Measurements from ENCODE around the gene TNIK.
A peak's percentile ranks its signal among the peaks of the same experiment; 100 is the strongest.

TNIK gene

DNA sequence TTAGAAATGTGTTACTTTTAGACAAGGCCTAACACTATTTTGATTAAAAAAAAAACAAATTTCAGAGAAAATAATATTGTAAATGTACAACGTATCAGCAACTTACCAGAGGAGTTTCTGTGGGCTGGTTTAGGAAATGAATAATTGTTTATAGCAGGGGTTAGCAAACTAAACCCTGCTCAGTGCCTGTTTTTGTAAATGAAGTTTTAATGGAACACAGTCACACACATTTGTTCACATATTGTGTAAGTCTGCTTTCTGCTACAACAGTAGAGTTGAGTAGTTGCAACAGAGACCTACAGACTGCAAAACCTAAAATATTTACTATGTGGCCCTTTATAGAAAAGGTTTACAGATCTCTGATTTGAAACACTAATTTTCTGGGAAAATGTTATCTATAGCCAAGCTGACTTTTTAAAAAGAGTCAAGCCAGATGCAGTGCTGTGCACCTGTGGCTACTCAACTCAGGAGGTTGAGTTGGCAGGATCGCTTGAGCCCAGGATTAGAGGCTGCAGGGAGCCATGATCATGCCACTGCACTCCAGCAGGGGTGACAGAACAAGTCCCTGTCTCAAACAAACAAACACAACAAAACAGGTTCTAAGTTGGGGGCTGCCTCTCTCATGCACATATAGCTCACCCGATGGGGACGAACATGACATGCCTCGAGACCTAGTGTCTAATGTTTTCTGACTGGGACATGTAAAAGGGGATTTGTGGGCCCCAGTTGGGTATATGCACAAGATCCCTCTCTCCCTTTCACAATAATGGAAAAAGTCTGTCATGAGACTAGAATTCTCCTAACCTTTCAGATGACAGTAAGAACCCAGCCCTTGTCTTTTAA, 182.5 kb downstream of the TNIK start:
- DNase-seq = no peak

DNA sequence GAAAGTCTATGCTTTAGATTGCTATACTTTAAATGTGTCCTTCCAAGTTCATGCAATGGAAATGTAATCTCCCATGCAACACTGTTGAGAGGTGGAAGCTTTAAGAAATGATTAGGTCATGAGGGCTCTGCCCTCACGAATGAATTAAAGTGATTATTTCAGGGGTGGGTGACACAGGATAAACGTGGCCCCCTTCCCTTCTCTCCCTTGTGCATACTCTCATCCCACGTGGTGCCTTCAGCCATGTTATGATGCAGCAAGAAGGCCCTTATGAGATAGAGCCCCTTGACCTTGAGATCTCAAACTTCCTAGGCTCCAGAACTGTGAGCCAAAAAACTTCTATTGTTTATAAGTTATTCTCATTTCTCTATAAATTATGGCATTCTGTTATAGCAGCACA, 183.3 kb downstream of the TNIK start:
- DNase-seq = no peak

DNA sequence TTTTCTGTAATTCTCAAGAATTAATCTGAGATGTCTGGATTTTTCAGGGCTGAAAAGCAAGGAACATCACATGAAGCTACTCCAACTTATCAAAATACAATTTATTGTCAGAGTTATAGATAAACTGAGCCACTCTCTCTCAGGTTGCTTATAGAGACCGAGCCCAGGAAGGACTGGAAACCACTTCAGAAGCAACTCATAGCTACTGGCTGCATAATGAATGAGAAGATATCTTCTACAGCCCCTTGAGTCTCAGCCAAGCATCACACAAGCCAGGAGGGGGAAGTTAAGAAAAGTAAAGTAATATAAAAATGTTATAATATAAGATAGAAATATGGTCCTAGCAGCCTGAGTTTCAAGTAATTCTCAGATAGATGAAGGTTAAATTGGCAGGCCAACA, 186.0 kb downstream of the TNIK start:
- no peak for DNase-seq

DNA sequence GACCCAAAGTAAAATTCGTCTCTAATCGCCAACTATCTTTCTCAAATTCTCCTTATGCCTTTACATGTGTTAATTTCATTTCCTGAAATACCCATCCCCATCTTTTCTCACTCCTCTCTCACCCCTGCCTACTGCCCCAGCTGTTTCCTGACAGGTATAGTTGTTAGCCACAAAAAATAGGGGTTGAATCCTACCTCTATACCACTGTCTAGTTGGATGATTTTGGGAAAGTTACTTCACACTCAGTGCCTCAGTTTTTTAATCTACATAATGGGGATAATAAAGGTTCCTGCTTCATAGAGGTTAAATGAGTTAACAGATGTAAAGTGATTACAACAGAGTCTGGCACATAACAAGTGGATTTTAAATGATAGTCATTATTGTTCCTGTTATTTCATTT, 189.7 kb downstream of the TNIK start:
- no peak for DNase-seq

DNA sequence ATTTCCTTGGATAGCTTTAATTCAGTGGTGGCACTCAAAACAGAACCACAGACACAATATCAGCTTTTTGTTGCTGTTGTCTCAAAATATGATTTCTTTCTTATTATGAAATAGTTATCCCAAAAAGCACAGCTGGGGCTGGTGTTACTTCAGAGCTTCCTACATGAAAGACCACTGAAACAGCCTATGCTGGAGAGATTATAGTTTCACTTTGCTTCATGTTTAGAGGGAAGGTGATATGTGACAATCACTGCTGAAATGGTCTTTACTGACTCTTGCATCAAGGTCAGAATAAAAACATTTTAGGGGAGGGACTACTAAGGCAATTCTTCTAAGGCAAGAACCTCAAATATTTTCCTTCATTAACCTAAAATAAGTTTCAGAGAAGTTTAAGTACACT, 190.7 kb downstream of the TNIK start:
- DNase-seq = no peak

DNA sequence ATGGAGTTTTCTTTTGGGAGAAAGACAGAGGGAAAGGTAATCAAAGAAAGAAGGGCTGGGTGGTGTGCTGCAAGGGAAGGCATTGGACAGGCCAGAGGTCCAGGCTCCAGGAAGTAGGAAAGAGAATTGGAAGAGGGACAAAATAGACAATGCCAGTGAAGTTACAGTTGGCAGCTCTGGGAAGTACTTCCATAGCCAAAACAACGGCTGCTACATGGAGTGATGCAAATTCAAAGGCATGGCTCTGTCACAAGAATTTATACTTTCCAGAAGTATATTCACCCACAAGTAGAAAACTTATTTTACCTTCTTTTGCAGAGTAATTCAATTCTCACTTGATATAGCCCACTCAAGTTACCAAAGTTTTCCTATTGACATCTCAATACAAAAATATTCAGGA, 191.5 kb downstream of the TNIK start:
- DNase-seq = no peak

DNA sequence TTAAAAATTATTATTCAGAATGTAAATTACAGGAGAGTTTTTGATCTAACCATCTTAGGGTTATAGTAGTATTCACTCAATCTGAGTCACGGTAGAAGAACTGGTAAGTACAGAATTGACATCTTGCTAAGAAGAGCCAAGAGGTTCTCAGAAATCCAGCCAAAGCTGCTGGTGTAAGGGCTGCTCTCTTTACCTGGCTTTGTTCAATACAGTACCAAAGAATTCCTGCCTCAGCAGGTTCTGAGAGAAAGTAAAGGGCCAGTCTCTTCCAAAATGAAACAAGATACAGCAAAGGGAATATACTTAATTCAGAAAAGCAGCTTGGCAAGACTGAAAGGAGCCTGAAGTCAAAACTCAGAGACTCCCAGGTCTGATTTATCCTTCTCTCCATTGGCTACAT, 193.1 kb downstream of the TNIK start:
- no peak for DNase-seq

DNA sequence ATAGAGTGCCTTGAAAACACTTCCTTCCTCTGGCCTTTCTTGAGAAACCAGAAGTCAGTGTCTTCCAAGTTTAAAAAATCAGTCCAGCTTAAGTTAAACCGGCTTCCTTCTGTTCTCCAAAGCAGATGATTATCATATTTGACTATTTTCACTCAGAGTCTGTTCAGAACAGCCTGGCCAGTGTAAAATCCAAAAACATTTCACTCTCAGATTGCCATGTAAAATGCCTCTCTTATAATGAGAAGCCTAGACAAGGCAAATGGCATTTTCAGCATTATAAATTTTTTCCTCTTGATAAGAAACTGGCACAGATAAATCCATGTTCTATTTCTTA, 193.5 kb downstream of the TNIK start:
- no peak for DNase-seq

DNA sequence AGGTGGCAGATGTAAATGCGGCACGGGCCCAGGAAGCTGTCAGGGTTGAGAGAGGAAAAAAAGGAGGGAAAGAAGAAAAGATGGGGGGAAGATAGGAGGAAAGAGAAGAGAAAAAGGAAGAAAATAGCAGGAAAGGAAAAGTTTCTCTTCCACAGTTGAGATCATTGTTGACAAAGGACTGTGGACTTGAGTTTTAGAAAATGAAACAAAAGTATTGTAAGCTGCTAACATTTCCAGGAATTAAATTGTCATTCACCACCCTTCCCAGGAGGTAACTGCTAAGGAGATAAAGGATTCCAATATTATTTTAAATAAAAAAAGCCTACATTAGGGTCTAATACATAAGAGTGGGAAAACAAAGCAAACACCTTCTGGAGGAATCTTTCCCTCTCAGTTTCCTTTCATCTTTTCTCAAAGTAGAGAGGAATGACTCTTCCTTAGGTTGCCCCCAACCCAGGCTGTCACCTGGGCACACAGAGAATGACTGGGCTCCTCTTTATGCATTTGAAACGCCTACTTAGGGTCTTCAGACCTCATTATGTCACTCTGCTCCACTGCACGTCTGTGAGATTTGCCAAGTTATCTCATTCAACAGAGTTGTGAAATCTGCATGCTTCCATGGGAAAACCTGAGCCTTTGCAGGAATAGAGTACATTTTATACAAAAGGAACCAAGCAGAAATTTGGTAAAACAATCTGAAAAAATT, 194.0 kb downstream of the TNIK start:
- no peak for DNase-seq

DNA sequence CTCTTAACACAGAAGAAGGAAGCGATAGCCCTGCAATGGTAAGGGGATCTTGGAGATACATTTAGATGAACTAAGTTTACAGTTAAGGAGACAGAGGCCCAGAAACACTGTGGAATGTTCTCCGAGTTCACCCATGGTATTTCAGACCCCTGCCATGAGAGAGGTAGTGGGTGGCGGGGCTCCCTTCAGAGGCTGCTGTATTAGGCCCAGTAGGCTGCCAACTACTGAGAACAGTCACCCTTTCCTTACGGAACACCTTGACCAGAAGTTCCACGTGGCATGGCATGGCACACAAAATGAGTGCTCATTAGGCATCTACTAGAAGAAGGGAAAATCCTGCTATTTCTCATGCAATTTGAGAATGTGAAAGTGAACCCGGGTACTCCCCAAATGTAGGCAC, 195.4 kb downstream of the TNIK start:
- DNase-seq = no peak

DNA sequence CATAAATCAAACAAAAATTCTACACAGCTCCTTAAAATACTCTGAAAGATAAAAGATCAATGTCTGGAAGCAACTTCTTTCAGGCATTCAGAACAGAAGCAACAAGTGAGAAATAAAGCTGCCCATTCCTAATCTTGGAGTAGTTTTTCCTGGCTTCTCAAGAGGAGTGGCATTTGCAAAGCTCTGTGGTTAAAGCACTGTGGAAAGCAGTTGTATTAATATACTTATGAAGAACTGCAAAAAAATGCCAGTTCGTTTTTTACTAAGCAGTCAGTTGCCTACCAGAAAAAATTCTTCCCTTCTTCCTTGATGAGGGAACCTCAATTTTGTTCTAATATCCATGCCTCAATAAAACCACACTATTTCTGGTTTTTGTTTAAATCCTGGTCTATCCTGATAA, 197.8 kb downstream of the TNIK start:
- DNase-seq = peak; percentile 39

DNA sequence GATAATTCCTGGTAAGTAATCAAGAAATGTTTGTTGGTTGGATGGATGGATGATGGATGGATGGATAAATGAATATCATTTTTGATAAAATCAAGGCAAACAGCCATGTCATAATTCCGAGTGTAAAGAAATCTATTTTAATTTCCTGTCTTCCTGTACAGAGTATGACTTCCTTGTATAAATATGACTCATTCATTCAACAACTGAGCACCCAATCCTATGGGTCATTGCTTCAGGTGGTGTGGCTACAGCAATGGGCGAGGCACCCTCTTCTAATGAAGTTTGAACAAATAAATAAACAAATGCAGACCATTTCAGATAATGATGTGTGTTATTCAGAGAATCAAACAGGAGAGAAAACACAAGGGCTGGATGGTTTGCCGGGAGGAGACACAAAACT, 198.7 kb downstream of the TNIK start:
- no peak for DNase-seq

DNA sequence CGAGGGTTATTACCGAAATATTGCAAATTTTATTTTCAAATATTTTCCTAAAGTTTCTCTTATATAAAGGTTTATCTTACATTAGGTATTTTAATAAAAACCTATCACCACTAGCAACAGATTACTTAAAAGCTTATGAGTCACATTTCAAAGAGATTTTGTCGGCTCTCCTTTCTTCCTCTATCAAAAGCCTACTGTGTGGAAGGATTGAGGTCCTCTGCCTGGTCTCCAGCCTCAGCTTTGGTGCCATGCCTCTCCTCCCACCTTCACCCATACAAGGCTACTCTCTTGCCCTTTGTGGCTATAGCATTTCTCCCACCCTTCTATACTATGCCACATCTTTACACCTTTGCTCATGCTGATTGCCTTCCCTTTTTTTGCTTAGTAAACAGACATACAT, 199.3 kb downstream of the TNIK start:
- no peak for DNase-seq

DNA sequence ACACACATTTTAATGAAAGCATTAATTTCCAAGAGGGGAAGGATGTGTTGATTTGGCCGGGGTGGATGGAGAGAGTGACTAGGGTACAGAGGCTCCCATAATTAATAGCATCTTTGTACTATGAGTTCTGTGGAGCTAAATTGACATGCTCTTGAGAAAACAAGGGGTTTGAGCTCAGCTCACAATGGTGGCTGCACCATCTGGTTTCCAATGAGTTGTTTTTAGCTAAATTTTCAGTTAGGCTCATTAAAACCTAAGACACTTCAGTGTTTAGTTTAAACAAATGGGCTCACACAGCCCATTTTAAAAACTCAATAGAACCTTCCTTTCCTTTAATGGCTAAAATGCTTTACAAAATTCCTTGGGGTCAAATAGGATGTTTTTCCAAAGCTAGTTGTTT, 199.7 kb downstream of the TNIK start:
- no peak for DNase-seq

DNA sequence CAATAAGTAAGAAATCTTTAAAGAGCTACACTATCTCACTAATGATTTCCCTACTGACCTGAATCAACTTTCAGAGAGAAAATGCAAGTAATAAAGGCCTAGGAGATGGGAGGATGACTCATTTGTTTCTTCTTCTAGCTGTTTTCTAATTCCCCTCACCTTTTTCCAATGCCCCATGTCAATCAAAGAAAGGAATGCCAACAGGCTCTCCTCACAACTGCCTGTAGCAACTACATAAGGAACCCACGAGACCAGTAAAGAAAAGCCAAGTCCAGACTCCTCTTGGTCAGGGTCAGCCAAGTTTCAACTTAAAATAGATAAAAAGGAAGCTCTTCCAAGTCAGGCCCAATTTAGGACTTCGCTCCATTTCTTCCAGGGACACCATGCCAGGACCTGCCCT, 201.9 kb downstream of the TNIK start:
- DNase-seq = peak; percentile 16

DNA sequence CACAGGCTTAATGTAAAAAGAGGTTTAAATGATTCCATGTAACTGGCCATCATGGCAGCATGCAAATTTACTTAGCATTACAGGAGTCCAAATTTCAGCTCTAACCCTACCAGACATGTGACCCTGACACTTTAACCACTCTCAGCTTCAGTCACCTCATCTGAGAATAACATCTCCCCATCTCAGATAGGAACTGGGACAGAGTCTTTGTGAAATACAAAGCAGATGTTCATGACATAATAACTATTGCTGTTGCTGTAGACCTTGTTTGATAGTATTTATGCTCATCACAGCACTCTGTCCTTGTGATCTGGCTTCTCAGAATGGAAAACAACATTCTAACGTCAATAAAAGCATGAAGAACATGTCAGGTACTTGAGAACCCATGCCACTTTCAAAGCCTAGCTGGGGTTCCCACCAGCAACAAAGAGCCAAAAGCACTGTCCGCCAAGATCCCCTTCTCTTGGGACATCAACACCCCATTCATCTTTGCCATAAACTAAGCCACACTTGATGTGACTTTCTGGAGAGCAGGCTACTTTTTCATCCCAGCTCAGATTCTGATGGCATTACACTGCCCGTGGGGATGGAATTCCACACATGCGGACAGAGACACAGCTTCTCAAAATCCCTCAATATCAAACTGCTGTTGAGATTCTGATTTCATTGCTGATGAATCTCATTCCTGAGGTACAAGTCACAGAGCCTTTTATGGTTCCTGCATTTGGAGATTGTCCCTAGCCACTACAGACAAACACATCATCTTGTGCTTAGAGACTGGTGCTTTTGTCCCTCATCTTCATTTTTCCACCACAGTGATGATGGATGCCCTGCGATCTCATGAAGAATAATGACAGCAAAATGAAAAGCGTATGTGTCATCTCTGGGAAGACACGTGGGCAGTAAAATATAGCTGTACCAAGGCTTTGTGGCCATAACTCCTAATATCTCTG, 202.7 kb downstream of the TNIK start:
- peak; percentile 81 for DNase-seq

DNA sequence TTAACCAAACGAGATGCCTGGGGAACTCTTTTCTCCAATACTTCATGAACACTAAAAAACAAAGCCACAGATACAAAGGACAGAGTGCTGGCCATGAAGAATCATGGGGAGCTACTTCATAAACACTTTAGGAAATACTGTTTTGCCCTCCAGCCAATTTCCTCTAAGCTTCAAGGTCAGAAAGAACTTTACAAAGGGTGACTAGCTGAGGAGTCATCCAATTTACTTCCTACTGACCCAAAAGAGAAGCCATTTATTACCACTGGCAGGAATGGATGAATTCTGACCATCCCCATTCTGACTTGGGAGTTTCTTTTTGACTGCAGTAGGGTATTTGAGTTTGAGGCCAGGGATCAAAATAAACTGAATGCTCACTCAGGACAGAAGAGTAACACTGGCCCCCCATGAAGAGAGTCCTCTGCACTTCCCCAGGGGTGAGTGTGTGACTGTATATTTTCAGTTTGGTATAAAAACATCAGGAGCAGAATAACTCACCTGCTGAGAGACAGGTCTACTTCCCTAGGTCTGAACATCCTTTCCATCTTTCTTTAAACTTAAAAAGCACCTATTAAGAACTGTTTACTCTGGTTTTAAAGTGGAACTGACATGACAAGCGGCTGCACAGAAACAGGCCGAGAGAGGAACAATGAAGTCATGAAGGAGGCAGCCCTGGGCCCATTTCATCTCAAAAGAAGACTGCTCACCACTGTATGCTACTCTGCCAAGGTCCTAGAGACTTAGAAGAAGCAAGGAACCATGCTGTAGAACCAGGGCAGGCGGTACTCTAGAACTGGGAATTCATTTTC, 203.6 kb downstream of the TNIK start:
- no peak for DNase-seq

DNA sequence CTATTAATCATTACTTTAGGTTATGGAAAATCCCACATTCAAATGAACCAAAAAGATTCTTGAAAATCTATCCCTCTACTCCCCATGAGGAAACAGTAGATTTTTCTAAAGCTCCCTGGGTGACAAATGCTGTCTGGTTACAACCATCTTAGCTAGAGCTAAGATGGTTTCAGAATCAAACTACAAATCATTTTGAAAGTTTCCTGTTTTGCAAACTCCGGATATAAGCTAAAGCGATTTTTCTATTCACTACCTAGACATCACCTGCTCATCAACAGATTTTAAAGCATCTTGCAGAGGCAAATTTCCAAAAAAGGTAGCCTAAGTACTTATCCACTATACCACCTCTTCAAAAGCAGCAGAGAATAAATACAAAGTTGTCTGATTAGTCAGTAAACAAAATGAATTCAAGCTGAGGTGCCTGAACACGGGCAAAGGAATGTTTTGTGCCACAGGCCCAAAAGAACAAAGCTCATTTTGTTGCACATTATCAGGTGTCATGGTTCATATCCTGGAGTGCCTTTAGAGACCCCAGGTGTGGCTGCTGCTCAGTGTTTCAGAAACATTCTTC, 204.9 kb downstream of the TNIK start:
- no peak for DNase-seq

DNA sequence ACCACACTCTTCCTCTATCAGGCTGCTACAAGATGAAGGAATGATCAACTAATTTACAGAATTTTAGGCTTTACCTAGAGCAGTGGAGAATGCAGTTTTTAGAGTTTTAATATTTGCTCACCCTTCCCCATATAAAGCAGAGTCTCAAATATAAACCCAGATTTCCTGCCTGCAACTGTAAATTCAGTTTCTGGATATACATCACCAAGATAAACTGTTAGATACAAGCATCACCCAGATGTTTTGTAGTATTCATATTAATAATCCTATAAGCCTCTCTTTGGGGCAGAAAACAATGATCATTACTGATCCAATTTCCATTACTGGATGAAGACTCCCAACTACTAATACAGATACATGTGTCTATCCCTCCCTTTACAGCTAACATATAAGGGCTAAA, 205.9 kb downstream of the TNIK start:
- DNase-seq = no peak

DNA sequence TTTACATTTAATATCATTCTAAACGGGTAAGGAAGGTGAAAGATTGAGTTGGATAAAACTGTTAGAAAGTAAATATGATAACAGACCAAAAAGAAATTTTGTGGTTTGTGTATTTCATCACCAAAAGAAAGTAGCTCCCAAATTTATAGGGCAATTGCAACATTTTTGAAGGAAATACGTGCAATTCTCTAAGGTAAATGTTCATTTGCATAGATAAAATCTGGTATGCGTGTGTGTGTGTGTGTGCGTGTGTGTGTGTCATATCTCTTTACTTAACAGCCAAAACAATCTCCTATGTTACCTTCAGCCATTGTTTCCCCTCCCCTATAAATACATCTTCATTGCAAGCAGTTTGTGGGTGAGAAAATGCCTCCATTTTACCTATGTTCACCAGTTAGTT, 208.4 kb downstream of the TNIK start:
- peak; percentile 15 for DNase-seq

DNA sequence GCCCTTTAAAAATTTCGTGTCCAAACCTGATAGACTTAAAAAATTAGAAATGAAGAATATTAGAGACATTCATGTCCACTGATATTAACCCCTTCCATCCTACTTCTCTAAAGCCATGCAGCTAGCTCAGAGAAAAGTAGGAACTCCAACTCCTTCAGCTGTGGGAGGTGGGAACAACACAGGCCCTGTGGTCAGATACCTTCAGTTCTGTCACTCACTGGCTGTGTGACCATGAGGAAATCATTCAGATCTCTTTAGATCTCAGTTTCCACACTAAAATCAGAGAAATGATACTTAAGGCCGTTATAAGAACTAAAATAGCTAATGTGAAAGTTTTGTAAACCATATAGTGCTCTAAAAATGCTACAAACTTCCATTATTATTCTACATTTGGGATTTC, 209.8 kb downstream of the TNIK start:
- no peak for DNase-seq

DNA sequence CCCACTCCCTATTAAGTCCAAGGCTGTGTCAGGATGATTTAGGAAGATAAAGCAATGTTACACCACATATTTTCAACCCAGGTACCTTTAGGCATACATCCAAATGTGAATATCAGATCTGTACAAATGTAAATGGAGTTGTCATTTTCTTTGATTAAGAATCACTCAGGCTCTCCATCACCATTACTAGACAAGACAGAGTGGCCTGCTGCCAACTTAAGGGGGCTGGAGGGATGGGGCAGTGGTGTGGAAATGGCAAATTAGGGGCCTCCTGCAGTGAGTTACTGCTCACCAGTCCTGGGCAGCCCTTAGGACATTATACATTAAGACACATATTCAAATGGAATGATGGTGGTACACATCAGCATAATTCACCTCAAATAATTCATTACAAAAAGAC, 211.0 kb downstream of the TNIK start:
- DNase-seq = no peak
